GM10847 (cell line): ENCODE results near the gene FSCN2.

Experiments
- POLR2A ChIP-seq: IDR thresholded peaks from 2 replicates; pipeline ENCODE4 v1.6.1; 2011; ENCODE audit not compliant: insufficient read length; ENCODE audit errors: extremely low read depth

The FSCN2 gene

GRCh38 chr17:81528384-81528650 is 140 bp downstream of the FSCN2 start:
- no peak for TF ChIP-seq POLR2A

GRCh38 chr17:81528651-81529436 is 667 bp downstream of the FSCN2 start:
- TF ChIP-seq POLR2A = no peak

- no peak for TF ChIP-seq POLR2A
Observed at GRCh38 chr17:81529437-81529803, 1.2 kb downstream of the FSCN2 start.

- TF ChIP-seq POLR2A = no peak
Observed at GRCh38 chr17:81532490-81533287, 4.5 kb downstream of the FSCN2 start.

- TF ChIP-seq POLR2A = no peak
Observed at GRCh38 chr17:81533339-81534141, 5.4 kb downstream of the FSCN2 start.

GRCh38 chr17:81534157-81535006 is 6.2 kb downstream of the FSCN2 start:
- no peak for TF ChIP-seq POLR2A

GRCh38 chr17:81535007-81535328 is 6.8 kb downstream of the FSCN2 start:
- no peak for TF ChIP-seq POLR2A

GRCh38 chr17:81535480-81536298 is 7.5 kb downstream of the FSCN2 start:
- TF ChIP-seq POLR2A = no peak

GRCh38 chr17:81536299-81537290 is 8.4 kb downstream of the FSCN2 start:
- TF ChIP-seq POLR2A = no peak

GRCh38 chr17:81537343-81537855 is 9.2 kb downstream of the FSCN2 start:
- TF ChIP-seq POLR2A = no peak

GRCh38 chr17:81537856-81538555 is 9.8 kb downstream of the FSCN2 start:
- TF ChIP-seq POLR2A = no peak
